Measurements from ENCODE around the gene RAB4A.
"Not testable (repeated sequence)": the region's sequence is repeated elsewhere in the genome, so short reads cannot be mapped to it uniquely, and the experiment has no call there.

RAB4A gene

GRCh38 chr1:229273507-229274232, 2.8 kb downstream of the RAB4A start:
- no peak for DNase-seq

- no peak for DNase-seq
These were observed 4.1 kb downstream of the RAB4A start for GRCh38 chr1:229275005-229275404.

GRCh38 chr1:229278120-229278741, 7.3 kb downstream of the RAB4A start:
- DNase-seq, result no peak

- no peak for DNase-seq
These were observed 8.3 kb downstream of the RAB4A start for GRCh38 chr1:229279242-229279641.

- no peak for DNase-seq
These were observed 9.3 kb downstream of the RAB4A start for GRCh38 chr1:229280037-229280828.

- no peak for DNase-seq
These were observed 10.0 kb downstream of the RAB4A start for GRCh38 chr1:229280921-229281320.

GRCh38 chr1:229281339-229281926, 10.5 kb downstream of the RAB4A start:
- no peak for DNase-seq

- DNase-seq, result no peak
These were observed 11.4 kb downstream of the RAB4A start for GRCh38 chr1:229282295-229282823.

GRCh38 chr1:229283183-229283611, 12.3 kb downstream of the RAB4A start:
- DNase-seq, result no peak

GRCh38 chr1:229284887-229285286, 14.0 kb downstream of the RAB4A start:
- no peak for DNase-seq

- DNase-seq, result no peak
These were observed 14.5 kb downstream of the RAB4A start for GRCh38 chr1:229285440-229285839.

- DNase-seq, result no peak
These were observed 15.3 kb downstream of the RAB4A start for GRCh38 chr1:229286099-229286766.

- no peak for DNase-seq
These were observed 16.4 kb downstream of the RAB4A start for GRCh38 chr1:229287267-229287666.

GRCh38 chr1:229288516-229288915, 17.6 kb downstream of the RAB4A start:
- DNase-seq, result no peak

- DNase-seq, result not testable (repeated sequence)
These were observed 20.8 kb downstream of the RAB4A start for GRCh38 chr1:229291686-229292085.

- DNase-seq, result no peak
These were observed 22.8 kb downstream of the RAB4A start for GRCh38 chr1:229293528-229294204.

- no peak for DNase-seq
These were observed 24.8 kb downstream of the RAB4A start for GRCh38 chr1:229295745-229296144.

GRCh38 chr1:229296541-229296941, 25.6 kb downstream of the RAB4A start:
- no peak for DNase-seq

GRCh38 chr1:229297746-229298145, 26.8 kb downstream of the RAB4A start:
- DNase-seq, result no peak

GRCh38 chr1:229298420-229298819, 27.5 kb downstream of the RAB4A start:
- DNase-seq, result no peak

GRCh38 chr1:229298887-229299503, 28.1 kb downstream of the RAB4A start:
- no peak for DNase-seq
